HCT116 (cell line): ENCODE measurements around the gene RUNX2.

Experiments used
- CTCF ChIP-seq, 3 experiments: fragments of 200-600 bp in 1 of 3; sonication (generic) in 1 of 3; IDR thresholded peaks in 2 of 3; conservative IDR thresholded peaks in 1 of 3; 2 replicates each; pipeline ENCODE4 v1.5.1; 2012 to 2017; ENCODE audit warnings: low read depth in 2 of 3, low read length in 2 of 3, antibody characterized with exemption in 1 of 3, borderline replicate concordance in 1 of 3, control low read depth in 1 of 3, mild to moderate bottlenecking in 1 of 3, mixed read lengths in 1 of 3, mixed run types in 1 of 3, moderate library complexity in 1 of 3; ENCODE audit not compliant: insufficient read depth in 1 of 3
- POLR2AphosphoS5 ChIP-seq: IDR thresholded peaks from 2 replicates; pipeline ENCODE4 v1.6.1; 2011; ENCODE audit warnings: mild to moderate bottlenecking, low read depth, low read length, moderate library complexity

- TF ChIP-seq CTCF (IDR thresholded peaks at IDR 0.05 in 2 of 3, conservative IDR thresholded peaks at IDR 0.05 in 1 of 3; ENCODE audit: borderline replicate concordance in 1 of 3, insufficient read depth in 1 of 3, low read depth in 2 of 3, low read length in 2 of 3) (no peak), POLR2AphosphoS5 (no peak)
Measured at GRCh38 chr6:45613656-45614055, 285.5 kb downstream of the RUNX2 start.
